Kidney (tissue), 14 donors: Measurements from ENCODE around the gene LYRM1. TPM values are rescaled to one million over a fixed set of nuclear protein-coding genes. Genes with fewer than 3 reads are reported as not detected.

ENCODE experiments used
- DNase-seq, 5 donors: peaks; one replicate each; pipeline ENCODE4 v3.0.0-alpha.2; 2013 to 2020
- FAIRE-seq: peaks from 2 replicates; lab custom pipeline; 2012; peaks lifted over from hg19 to GRCh38; lab: Jason Lieb, UNC
- H3K27ac ChIP-seq, 2 donors: one replicate each; pipeline ENCODE4 v1.7.0; 2013; ENCODE audit warnings: low read depth in 2 of 2, low read length in 2 of 2, inconsistent platforms in 1 of 2
- H3K27me3 ChIP-seq: one replicate; pipeline ENCODE4 v1.7.1; 2013; ENCODE audit warnings: low read length, inconsistent platforms; ENCODE audit not compliant: control insufficient read depth, insufficient read depth
- H3K36me3 ChIP-seq, 3 donors: one replicate each; pipeline versions ENCODE4 v1.7.0 to v1.7.1; 2013; ENCODE audit warnings: low read length in 3 of 3, control low read depth in 1 of 3, inconsistent platforms in 1 of 3; ENCODE audit not compliant: insufficient read depth in 3 of 3, control insufficient read depth in 2 of 3
- H3K4me1 ChIP-seq, 3 donors: one replicate each; pipeline versions ENCODE4 v1.7.0 to v1.7.1; 2013; ENCODE audit warnings: low read length in 3 of 3, inconsistent platforms in 1 of 3, low read depth in 1 of 3; ENCODE audit not compliant: control insufficient read depth in 2 of 3, insufficient read depth in 2 of 3
- H3K4me3 ChIP-seq, 3 donors: one replicate each; pipeline versions ENCODE4 v1.7.0 to v1.8.1; 2013; ENCODE audit warnings: low read length in 3 of 3, control low read depth in 1 of 3, inconsistent platforms in 1 of 3
- H3K9ac ChIP-seq, 3 donors: one replicate each; pipeline versions ENCODE4 v1.7.0 to v1.7.1; 2013; ENCODE audit warnings: low read length in 3 of 3, control low read depth in 1 of 3, inconsistent platforms in 1 of 3
- H3K9me3 ChIP-seq, 3 donors: one replicate each; pipeline versions ENCODE4 v1.7.0 to v1.7.1; 2013; ENCODE audit warnings: low read length in 3 of 3, control low read depth in 1 of 3, inconsistent platforms in 1 of 3; ENCODE audit not compliant: control insufficient read depth in 2 of 3, insufficient read depth in 1 of 3
- intact Hi-C: fragments of 100-400 bp; cut with DNase I; formaldehyde crosslinking; loops from one replicate; pipeline ENCODE4 v1.11.1; 2022
- polyA plus RNA-seq: library from polyadenylated mRNA; stranded (reverse); fragments of 350-450 nt; fragmentation: Illumina TruSeq; extraction: RNeasy Lipid Tissue Mini Kit (QIAGEN cat#74804); gene quantifications from one replicate; pipeline ENCODE4 v1.2.3, GENCODE V29; 2014; ENCODE audit warnings: low read depth, low replicate concordance; ENCODE audit not compliant: insufficient read depth
- total RNA-seq: library from RNA; stranded (reverse); fragmentation: NEBNext Ultra II Directional; extraction: Animal tissue kit (Norgen Biotek cat#: 25700); gene quantifications from one replicate; pipeline ENCODE4 v1.2.1, GENCODE V29; 2021
- TF ChIP-seq, protein P1 (sequence below): IDR thresholded peaks from 3 replicates; pipeline ENCODE4 v1.5.1; 2012; ENCODE audit warnings: mild to moderate bottlenecking, moderate library complexity, borderline replicate concordance; ENCODE audit not compliant: insufficient read depth; ENCODE audit errors: extremely low read depth
- donor health status: control.
- donor health status: control.
- donor health status: control.
- donor health status: control.
- donor health status: control.
- donor health status: DM: yes; HTN: yes; CAD: no.
- donor health status: Normal renal cell carcinoma (clear cell type).

LYRM1 gene
- total and polyA plus RNA-seq, 2 donors from 2014 or later = 31.7 to 61.5 TPM

DNA sequence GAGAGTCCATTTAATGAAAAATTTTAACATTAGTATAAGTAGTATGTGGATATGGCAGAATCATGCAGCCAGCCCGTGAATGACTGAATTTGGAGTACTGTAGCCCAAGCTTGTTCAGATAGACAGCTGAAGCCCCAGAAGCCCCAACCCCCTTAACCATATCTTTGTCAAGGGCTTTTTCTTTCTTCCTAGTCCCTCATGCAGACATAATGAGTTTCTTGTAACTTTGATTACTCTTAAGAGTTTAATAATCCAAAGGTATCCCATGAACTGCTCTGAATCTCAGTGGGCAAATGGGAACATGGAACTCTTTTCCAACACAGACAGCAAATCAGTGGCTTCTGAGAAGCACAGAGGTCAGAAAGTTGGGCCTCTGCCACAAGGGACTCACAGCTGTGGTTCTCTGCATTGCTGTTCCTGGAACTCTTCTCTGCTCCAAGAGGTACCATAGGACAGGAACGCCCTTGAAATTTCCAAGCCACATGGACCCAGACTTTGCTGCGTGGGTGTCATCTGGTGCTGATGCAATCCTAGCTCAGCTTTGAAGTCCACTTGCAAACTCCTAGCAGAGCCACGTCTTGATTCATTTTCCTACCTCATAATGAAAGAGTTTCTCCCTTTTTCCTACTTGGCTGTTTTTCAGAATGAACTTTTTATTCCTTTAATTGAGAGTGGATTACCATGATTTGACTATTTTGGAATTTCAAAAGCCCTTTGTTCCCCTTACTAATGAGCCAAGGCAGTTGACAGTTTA, 18.1 kb downstream of the LYRM1 start:
- TF ChIP-seq, protein P1, sequence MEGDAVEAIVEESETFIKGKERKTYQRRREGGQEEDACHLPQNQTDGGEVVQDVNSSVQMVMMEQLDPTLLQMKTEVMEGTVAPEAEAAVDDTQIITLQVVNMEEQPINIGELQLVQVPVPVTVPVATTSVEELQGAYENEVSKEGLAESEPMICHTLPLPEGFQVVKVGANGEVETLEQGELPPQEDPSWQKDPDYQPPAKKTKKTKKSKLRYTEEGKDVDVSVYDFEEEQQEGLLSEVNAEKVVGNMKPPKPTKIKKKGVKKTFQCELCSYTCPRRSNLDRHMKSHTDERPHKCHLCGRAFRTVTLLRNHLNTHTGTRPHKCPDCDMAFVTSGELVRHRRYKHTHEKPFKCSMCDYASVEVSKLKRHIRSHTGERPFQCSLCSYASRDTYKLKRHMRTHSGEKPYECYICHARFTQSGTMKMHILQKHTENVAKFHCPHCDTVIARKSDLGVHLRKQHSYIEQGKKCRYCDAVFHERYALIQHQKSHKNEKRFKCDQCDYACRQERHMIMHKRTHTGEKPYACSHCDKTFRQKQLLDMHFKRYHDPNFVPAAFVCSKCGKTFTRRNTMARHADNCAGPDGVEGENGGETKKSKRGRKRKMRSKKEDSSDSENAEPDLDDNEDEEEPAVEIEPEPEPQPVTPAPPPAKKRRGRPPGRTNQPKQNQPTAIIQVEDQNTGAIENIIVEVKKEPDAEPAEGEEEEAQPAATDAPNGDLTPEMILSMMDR = no peak
- no peaks in the 10 kb centered on the region for H3K4me1 ChIP-seq
- FAIRE-seq (no peak), DNase-seq (no peak)
- no peak overlapping the region for H3K27ac ChIP-seq
- no peaks in the 10 kb centered on the region for H3K36me3 ChIP-seq
- H3K9me3 ChIP-seq = no peaks in the 10 kb centered on the region
- no peak overlapping the region for H3K9ac ChIP-seq
- H3K4me3 ChIP-seq = no peak overlapping the region
- intact Hi-C loops = no loop called here
- no peaks in the 10 kb centered on the region for H3K27me3 ChIP-seq

DNA sequence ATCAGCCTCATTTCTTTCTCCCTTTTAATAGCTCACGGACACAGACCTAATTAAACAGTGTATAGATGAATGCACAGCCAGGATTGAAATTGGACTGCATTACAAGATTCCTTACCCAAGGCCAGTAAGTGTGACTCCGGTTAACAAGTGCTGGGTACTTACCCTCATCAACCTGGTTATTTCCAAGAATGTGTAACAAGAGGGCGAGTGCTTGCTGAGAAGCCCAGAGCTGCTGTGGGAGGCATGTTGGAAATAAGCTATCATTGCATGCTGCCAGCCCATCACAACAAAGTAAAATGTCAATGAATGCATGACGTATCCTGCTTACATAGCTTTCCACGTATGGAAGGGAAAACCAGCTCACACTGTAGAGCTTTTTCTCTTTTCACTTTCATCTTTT, 19.5 kb downstream of the LYRM1 start:
- DNase-seq (peak in 2 of 5 donors; percentile 41 to 52), FAIRE-seq (no peak)
- no peaks in the 10 kb centered on the region for H3K4me1 ChIP-seq
- no peak overlapping the region for H3K9ac ChIP-seq
- H3K36me3 ChIP-seq = no peaks in the 10 kb centered on the region
- intact Hi-C loops = no loop called here
- TF ChIP-seq, protein P1 = no peak
- H3K9me3 ChIP-seq = no peaks in the 10 kb centered on the region
- no peaks in the 10 kb centered on the region for H3K27me3 ChIP-seq
- H3K4me3 ChIP-seq = no peak overlapping the region
- no peak overlapping the region for H3K27ac ChIP-seq

DNA sequence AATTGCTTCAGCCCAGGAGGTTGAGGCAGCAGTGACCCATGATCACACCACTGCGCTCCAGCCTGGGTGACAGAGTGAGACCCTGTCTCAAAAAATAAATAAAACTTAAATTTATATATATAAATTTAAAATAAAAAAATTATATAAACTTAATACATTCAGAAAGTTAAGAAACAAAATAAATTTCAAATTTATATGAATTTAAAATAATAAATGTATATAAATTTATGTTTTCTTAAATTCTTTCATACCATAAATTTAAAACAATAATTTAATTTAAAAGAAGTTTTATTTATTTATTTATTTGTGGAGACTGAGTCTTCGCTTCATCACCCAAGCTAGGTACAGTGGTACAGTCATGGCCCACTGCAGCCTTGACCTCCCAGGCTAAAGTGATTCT, 20.2 kb downstream of the LYRM1 start:
- Histone ChIP-seq H3K36me3 (no peaks in the 10 kb centered on the region), H3K9ac (no peak overlapping the region), H3K27ac (no peak overlapping the region), H3K4me3 (no peak overlapping the region), H3K4me1 (no peaks in the 10 kb centered on the region), H3K27me3 (no peaks in the 10 kb centered on the region), H3K9me3 (no peaks in the 10 kb centered on the region)
- DNase-seq = no peak
- TF ChIP-seq, protein P1 = no peak
- peak; percentile 82 for FAIRE-seq
- intact Hi-C loops = no loop called here

DNA sequence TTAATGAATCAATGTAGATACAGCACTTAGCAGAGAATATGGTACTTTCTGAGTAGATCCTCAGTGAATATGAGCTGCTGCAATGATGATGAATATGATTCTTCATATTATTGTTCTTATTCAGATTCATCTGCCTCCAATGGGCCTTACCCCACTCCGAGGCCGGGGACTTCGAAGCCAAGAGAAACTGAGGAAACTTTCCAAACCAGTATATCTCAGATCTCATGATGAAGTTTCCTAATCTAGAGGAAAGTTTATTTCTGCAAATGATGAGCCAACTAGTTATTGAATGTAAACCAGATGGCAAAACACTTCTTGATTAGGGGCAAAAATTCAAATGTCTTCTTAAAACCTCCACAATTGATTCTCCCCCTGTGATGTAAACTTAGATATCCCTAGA, 23.3 kb downstream of the LYRM1 start:
- TF ChIP-seq, protein P1 = no peak
- no peaks in the 10 kb centered on the region for H3K9me3 ChIP-seq
- no peaks in the 10 kb centered on the region for H3K4me1 ChIP-seq
- no peak overlapping the region for H3K4me3 ChIP-seq
- no peak overlapping the region for H3K9ac ChIP-seq
- FAIRE-seq = no peak
- H3K27me3 ChIP-seq = no peaks in the 10 kb centered on the region
- no peaks in the 10 kb centered on the region for H3K36me3 ChIP-seq
- intact Hi-C loops = no loop called here
- no peak overlapping the region for H3K27ac ChIP-seq
- DNase-seq = no peak
